Suprapubic skin (tissue), 4 donors: ENCODE measurements around the gene SLC6A7. TPM values are rescaled to one million over a fixed set of nuclear protein-coding genes. Genes with fewer than 3 reads are reported as not detected.

Experiments used
- DNase-seq, 2 donors: peaks; one replicate each; pipeline ENCODE4 v3.0.0-alpha.2; 2019; ENCODE audit warnings: low spot score in 2 of 2
- H3K27ac ChIP-seq: fragments of 200-600 bp; sonication (generic); one replicate; pipeline ENCODE4 v1.5.1; 2019
- H3K27me3 ChIP-seq: fragments of 200-600 bp; sonication (generic); one replicate; pipeline ENCODE4 v1.5.1; 2019
- H3K36me3 ChIP-seq: fragments of 200-600 bp; sonication (generic); one replicate; pipeline ENCODE4 v1.5.1; 2019
- H3K4me1 ChIP-seq: fragments of 200-600 bp; sonication (generic); one replicate; pipeline ENCODE4 v1.5.1; 2019
- H3K4me3 ChIP-seq: fragments of 200-600 bp; sonication (generic); one replicate; pipeline ENCODE4 v1.5.1; 2019; ENCODE audit warnings: mild to moderate bottlenecking
- H3K9me3 ChIP-seq: fragments of 200-600 bp; sonication (generic); one replicate; pipeline ENCODE4 v1.5.1; 2019
- EP300 ChIP-seq: sonication (generic); formaldehyde crosslinking; IDR thresholded peaks from one replicate; pipeline ENCODE4 v1.6.1; 2017; ENCODE audit warnings: antibody characterized with exemption
- POLR2A ChIP-seq, 2 donors: fragments of 450-650 bp; IDR thresholded peaks; one replicate each; pipeline ENCODE4 v1.6.1; 2017; ENCODE audit warnings: antibody characterized with exemption in 2 of 2, mild to moderate bottlenecking in 2 of 2, moderate library complexity in 2 of 2
- POLR2AphosphoS5 ChIP-seq, 3 donors: sonication (generic); formaldehyde crosslinking; IDR thresholded peaks; one replicate each; pipeline ENCODE4 v1.6.1; 2017; ENCODE audit warnings: antibody characterized with exemption in 3 of 3
- WGBS: methylation state at CpG from one replicate; pipeline ENCODE4 v1.1.5; 2018; 5-methylcytosine and 5-hydroxymethylcytosine counted together
- total RNA-seq, 4 donors: library from RNA; depleted of rRNA; stranded (reverse); fragments of >200 nt; gene quantifications; one replicate each; pipeline ENCODE4 v1.1.0, GENCODE V29; 2016
- TF ChIP-seq, protein P1 (sequence below), 2 donors: fragments of 200-600 bp in 1 of 2; fragments of 450-650 bp in 1 of 2; sonication (generic) in 1 of 2; IDR thresholded peaks; one replicate each; pipeline ENCODE4 v1.5.1; 2016 to 2019; ENCODE audit warnings: antibody characterized with exemption in 2 of 2, mild to moderate bottlenecking in 1 of 2, moderate library complexity in 1 of 2

Gene SLC6A7
- total RNA-seq, 4 donors from 2014 or later: not detected

DNA sequence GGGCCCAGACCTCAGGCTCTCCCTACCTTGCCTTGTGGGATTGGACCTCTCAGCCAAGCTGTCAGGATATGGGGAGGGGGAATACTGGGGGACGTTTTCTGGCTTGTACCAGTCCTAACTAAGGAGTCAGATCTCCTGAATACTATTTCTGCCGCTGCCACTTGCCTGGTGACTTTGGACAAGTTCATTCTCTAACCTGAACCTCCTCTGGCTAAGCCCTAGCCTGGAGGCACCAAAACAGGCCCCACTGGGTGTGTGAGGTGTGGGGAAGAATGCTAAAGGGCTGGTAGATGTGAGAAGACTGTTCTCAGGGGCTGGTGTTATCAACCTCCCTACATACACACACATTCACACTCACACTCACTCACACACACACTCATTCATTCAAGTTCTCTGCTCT lies 1.1 kb downstream of the SLC6A7 start:
- Histone ChIP-seq H3K4me3 (no peak overlapping the region), H3K4me1 (peaks cover 10% of the 10 kb centered on the region), H3K36me3 (no peaks in the 10 kb centered on the region), H3K9me3 (no peaks in the 10 kb centered on the region), H3K27me3 (peaks cover 37% of the 10 kb centered on the region), H3K27ac (no peak overlapping the region)
- TF ChIP-seq POLR2AphosphoS5 (IDR thresholded peaks at IDR 0.05): no peak
- TF ChIP-seq, protein P1, sequence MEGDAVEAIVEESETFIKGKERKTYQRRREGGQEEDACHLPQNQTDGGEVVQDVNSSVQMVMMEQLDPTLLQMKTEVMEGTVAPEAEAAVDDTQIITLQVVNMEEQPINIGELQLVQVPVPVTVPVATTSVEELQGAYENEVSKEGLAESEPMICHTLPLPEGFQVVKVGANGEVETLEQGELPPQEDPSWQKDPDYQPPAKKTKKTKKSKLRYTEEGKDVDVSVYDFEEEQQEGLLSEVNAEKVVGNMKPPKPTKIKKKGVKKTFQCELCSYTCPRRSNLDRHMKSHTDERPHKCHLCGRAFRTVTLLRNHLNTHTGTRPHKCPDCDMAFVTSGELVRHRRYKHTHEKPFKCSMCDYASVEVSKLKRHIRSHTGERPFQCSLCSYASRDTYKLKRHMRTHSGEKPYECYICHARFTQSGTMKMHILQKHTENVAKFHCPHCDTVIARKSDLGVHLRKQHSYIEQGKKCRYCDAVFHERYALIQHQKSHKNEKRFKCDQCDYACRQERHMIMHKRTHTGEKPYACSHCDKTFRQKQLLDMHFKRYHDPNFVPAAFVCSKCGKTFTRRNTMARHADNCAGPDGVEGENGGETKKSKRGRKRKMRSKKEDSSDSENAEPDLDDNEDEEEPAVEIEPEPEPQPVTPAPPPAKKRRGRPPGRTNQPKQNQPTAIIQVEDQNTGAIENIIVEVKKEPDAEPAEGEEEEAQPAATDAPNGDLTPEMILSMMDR (IDR thresholded peaks at IDR 0.05): no peak
- 24% methylated on average over 2 of the region's 2 CpGs for WGBS
- DNase-seq: no peak

DNA sequence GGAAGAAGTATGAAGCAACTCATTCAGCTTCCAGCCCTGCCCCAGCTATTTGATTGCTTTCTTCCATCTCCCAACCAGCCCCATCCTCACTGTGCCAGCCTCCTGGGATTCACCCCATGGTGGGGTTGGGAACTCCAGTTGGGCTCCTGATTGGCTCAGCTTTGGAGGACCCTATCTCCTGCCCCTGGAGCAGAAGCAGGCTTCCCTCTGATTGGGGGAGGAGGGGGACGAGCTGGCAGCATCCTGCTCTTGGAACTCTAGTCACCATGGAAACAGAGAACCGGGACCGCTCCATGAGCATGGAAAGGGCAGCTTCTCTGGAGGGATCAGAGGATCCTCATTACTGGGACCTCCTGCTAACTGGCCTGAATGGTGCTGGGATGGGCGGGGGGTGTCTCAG lies 2.6 kb downstream of the SLC6A7 start:
- no peak overlapping the region for H3K27ac ChIP-seq
- TF ChIP-seq, protein P1 (IDR thresholded peaks at IDR 0.05): no peak
- TF ChIP-seq EP300 (no peak), POLR2A (IDR thresholded peaks at IDR 0.05) (no peak), POLR2AphosphoS5 (IDR thresholded peaks at IDR 0.05) (no peak)
- no peaks in the 10 kb centered on the region for H3K9me3 ChIP-seq
- H3K4me1 ChIP-seq: peaks cover 10% of the 10 kb centered on the region
- no peak for DNase-seq
- peaks cover 37% of the 10 kb centered on the region for H3K27me3 ChIP-seq
- H3K4me3 ChIP-seq: no peak overlapping the region
- no peaks in the 10 kb centered on the region for H3K36me3 ChIP-seq
- WGBS: 80% methylated on average over 3 of the region's 4 CpGs

DNA sequence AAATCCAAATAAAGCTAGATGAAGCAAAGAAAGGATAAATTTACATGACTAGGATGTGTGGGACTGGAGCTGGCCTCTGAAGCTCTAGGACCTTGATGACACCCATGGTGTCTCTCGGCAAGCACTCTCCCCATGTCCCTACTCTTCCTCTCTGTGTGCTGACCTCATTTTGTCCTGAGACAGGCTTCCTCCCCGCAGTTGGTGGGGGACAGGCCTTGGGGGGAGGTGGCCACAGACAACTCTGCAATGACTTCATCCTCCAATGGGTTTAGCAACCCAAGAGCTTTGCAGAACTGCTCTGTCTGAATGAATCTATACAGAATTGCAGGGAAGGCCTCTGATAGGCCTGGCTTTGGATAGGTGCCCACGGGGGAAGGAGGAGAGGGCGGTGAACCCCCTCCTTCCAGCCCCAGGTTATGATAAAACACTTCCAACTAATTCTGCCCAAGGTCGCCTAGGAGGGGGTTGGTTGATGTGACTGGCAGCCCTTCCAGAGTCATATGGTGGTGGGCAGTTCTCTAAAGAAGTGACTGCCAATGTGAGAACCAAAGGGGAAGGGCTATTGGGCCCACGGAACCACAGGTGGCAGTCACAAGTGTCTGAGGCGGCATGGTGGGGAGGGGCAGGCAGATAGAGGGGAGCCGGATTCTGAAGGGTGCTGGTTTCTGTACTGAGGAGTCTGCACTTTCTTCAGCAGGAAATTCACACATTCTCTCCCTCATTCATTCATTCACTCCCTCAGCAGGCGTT lies 6.0 kb downstream of the SLC6A7 start:
- no peak for DNase-seq
- 76% methylated on average over 9 of the region's 9 CpGs for WGBS
- H3K27me3 ChIP-seq: peaks cover 8% of the 10 kb centered on the region
- H3K9me3 ChIP-seq: no peaks in the 10 kb centered on the region
- no peak overlapping the region for H3K27ac ChIP-seq
- H3K4me3 ChIP-seq: no peak overlapping the region
- no peak for TF ChIP-seq POLR2A (IDR thresholded peaks at IDR 0.05)
- no peak for TF ChIP-seq POLR2AphosphoS5 (IDR thresholded peaks at IDR 0.05)
- TF ChIP-seq, protein P1 (IDR thresholded peaks at IDR 0.05): no peak
- no peak for TF ChIP-seq EP300
- H3K36me3 ChIP-seq: no peaks in the 10 kb centered on the region
- H3K4me1 ChIP-seq: no peaks in the 10 kb centered on the region

DNA sequence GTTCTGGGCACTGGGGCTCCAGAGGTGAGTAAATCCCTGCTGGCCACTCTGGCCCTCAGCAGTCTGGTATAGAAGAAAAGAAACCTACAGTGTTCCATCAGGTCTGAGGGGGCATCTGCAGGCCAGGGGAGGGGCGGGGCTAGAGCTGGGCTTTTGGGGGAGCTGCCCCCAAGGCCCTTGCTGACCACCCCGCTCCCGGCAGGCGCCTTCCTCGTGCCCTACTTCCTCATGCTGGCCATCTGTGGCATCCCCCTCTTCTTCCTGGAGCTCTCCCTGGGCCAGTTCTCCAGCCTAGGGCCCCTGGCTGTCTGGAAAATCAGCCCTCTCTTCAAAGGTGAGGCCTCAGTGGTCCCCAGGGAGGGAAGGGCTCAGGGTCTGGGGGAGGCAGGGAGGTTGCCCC lies 6.7 kb downstream of the SLC6A7 start:
- Histone ChIP-seq H3K36me3 (no peaks in the 10 kb centered on the region), H3K4me3 (no peak overlapping the region), H3K27ac (no peak overlapping the region), H3K9me3 (no peaks in the 10 kb centered on the region), H3K4me1 (no peaks in the 10 kb centered on the region), H3K27me3 (peaks cover 4% of the 10 kb centered on the region)
- TF ChIP-seq EP300 (no peak), POLR2AphosphoS5 (IDR thresholded peaks at IDR 0.05) (no peak), POLR2A (IDR thresholded peaks at IDR 0.05) (no peak)
- TF ChIP-seq, protein P1 (IDR thresholded peaks at IDR 0.05): no peak
- no CpG with 5 or more reads among the region's 5 CpGs for WGBS
- DNase-seq: no peak

GRCh38 chr5:150196986-150197385 lies 7.1 kb downstream of the SLC6A7 start:
- Histone ChIP-seq H3K4me3 (no peak overlapping the region), H3K27ac (no peak overlapping the region), H3K27me3 (no peaks in the 10 kb centered on the region), H3K4me1 (no peaks in the 10 kb centered on the region), H3K9me3 (no peaks in the 10 kb centered on the region), H3K36me3 (no peaks in the 10 kb centered on the region)
- TF ChIP-seq, protein P1 (IDR thresholded peaks at IDR 0.05): no peak
- no peak for TF ChIP-seq POLR2AphosphoS5 (IDR thresholded peaks at IDR 0.05)
- no peak for TF ChIP-seq POLR2A (IDR thresholded peaks at IDR 0.05)
- no peak for TF ChIP-seq EP300
- WGBS: 96% methylated on average over 11 of the region's 16 CpGs
- no peak for DNase-seq
